K562 (cell line): ENCODE results near the gene PWWP2A. TPM values are rescaled to one million over a fixed set of nuclear protein-coding genes. Genes with fewer than 3 reads are reported as not detected.

Source experiments
- CXXC5 ChIP-seq: fragments of 250-450 bp; sonication (Bioruptor Pico); IDR thresholded peaks from 2 replicates; pipeline ENCODE4 v1.8.0; 2022; ENCODE audit warnings: inconsistent platforms, mild to moderate bottlenecking, moderate library complexity
- ELF4 ChIP-seq: fragments of 450-650 bp; formaldehyde crosslinking; IDR thresholded peaks from 2 replicates; pipeline ENCODE4 v1.4.0; 2022; ENCODE audit warnings: missing genetic modification characterization
- FOXJ2 ChIP-seq: fragments of 200-800 bp; sonication (Bioruptor generic); IDR thresholded peaks from 2 replicates; pipeline ENCODE4 v1.6.1; 2016; ENCODE audit warnings: missing genetic modification characterization, missing compliant biosample characterization
- FOXM1 ChIP-seq, 2 experiments: fragments of 450-650 bp in 1 of 2; sonication (generic) in 1 of 2; formaldehyde crosslinking in 1 of 2; IDR thresholded peaks; 2 replicates each; pipeline versions ENCODE4 v1.6.1 to v1.9.0; 2017 to 2022; ENCODE audit warnings: low read depth in 2 of 2, mild to moderate bottlenecking in 2 of 2, missing genetic modification reagents in 1 of 2, moderate library complexity in 1 of 2
- GABPB1 ChIP-seq: sonication (generic); formaldehyde crosslinking; IDR thresholded peaks from 2 replicates; pipeline ENCODE4 v1.8.0; 2022; ENCODE audit warnings: mild to moderate bottlenecking, missing genetic modification reagents
- GTF2E2 ChIP-seq: fragments of 200-800 bp; sonication (Bioruptor generic); IDR thresholded peaks from 2 replicates; pipeline ENCODE4 v1.6.1; 2016; ENCODE audit warnings: missing genetic modification characterization, missing compliant biosample characterization
- L3MBTL2 ChIP-seq: fragments of 450-650 bp; IDR thresholded peaks from 2 replicates; pipeline ENCODE4 v1.6.1; 2016; ENCODE audit warnings: mild to moderate bottlenecking, moderate library complexity
- MGA ChIP-seq: fragments of 450-650 bp; IDR thresholded peaks from 2 replicates; pipeline ENCODE4 v1.6.1; 2016; ENCODE audit warnings: mild to moderate bottlenecking, moderate library complexity
- POLR2G ChIP-seq: fragments of 200-400 bp; formaldehyde crosslinking; IDR thresholded peaks from 2 replicates; pipeline ENCODE4 v1.6.1; 2017; ENCODE audit warnings: low read depth, mild to moderate bottlenecking, antibody characterized with exemption, low read length, moderate library complexity
- SAFB2 ChIP-seq: fragments of 200-400 bp; formaldehyde crosslinking; IDR thresholded peaks from 2 replicates; pipeline ENCODE4 v1.6.1; 2018; ENCODE audit warnings: borderline replicate concordance, low read length, low read depth, moderate library complexity; ENCODE audit not compliant: severe bottlenecking
- SIN3A ChIP-seq, 2 experiments: fragments of 150-350 bp in 1 of 2; IDR thresholded peaks; 2 replicates each; pipeline ENCODE4 v1.6.1; 2011 to 2016; ENCODE audit warnings: borderline replicate concordance in 2 of 2, low read depth in 2 of 2, low read length in 2 of 2, mild to moderate bottlenecking in 2 of 2, moderate library complexity in 2 of 2; ENCODE audit not compliant: control insufficient read depth in 1 of 2
- ZBTB17 ChIP-seq: fragments of 450-650 bp; formaldehyde crosslinking; IDR thresholded peaks from 2 replicates; pipeline ENCODE4 v1.4.0; 2020; ENCODE audit warnings: mild to moderate bottlenecking
- ZBTB5 ChIP-seq: fragments of 450-650 bp; IDR thresholded peaks from 2 replicates; pipeline ENCODE4 v1.6.1; 2017; ENCODE audit warnings: antibody characterized with exemption
- polyA plus RNA-seq, 8 experiments: library from polyadenylated mRNA; depleted of rRNA in 4 of 8; stranded (reverse) in 5 of 8; unstranded in 3 of 8; fragments of >200 nt; fragmentation: Nextera tagmentation in 2 of 8; fragmentation: Illumina TruSeq in 1 of 8; extraction: Ambion mirVana in 2 of 8; extraction: Trizol in 1 of 8; gene quantifications; 2 replicates each; pipeline versions ENCODE4 v1.2.1 to v1.2.3, GENCODE V29; 2011 to 2014; ENCODE audit warnings: inconsistent platforms in 1 of 8, missing spikeins in 1 of 8
- total RNA-seq, 7 experiments: library from RNA; depleted of rRNA in 6 of 7; stranded (reverse); fragments of >200 nt in 6 of 7; fragmentation: Illumina TruSeq in 2 of 7; extraction: Trizol in 2 of 7; gene quantifications; 2 replicates each; pipeline versions ENCODE4 v1.2.1 to v1.2.3, GENCODE V29; 2011 to 2021; ENCODE audit warnings: low replicate concordance in 1 of 7

The PWWP2A gene
- total and polyA plus RNA-seq, 9 of the 15 experiments (the other 6 are each of a cell fraction or from before 2014, with no cell fraction given), result 2.7 to 26.3 (median 14.6) TPM

- 0 out of 2 replicates have a peak, but pooled peaks have one; percentile 50 for TF ChIP-seq ZBTB17 (CRISPR knock-in tag)
- TF ChIP-seq GTF2E2 (tag), result peak; percentile 85; the same call in 1 of the 2 replicates
- TF ChIP-seq FOXM1 (IDR thresholded peaks at IDR 0.05; ENCODE audit: low read depth), result peak; percentile 67
- no peak for TF ChIP-seq FOXM1 (CRISPR knock-in tag; IDR thresholded peaks at IDR 0.05; ENCODE audit: low read depth)
- TF ChIP-seq GABPB1 (CRISPR knock-in tag), result peak; percentile 78
- TF ChIP-seq POLR2G, result peak; percentile 91
- TF ChIP-seq SAFB2, result no peak
- peak; percentile 79 for TF ChIP-seq FOXJ2 (tag)
- peak; percentile 94 for TF ChIP-seq L3MBTL2
- TF ChIP-seq SIN3A (IDR thresholded peaks at IDR 0.05; ENCODE audit: borderline replicate concordance in 2 of 2, control insufficient read depth in 1 of 2, low read depth in 2 of 2, low read length in 2 of 2), result peak in 1 of 2 experiments; percentile 57; a peak in 1 of 4 replicates
- TF ChIP-seq ZBTB5, result no peak
- TF ChIP-seq CXXC5 (CRISPR knock-in tag), result 0 out of 2 replicates have a peak, but pooled peaks have one; percentile 58
- TF ChIP-seq MGA, result peak; percentile 84
- peak; percentile 56; the same call in 1 of the 2 replicates for TF ChIP-seq ELF4
These were observed at the start of gene PWWP2A (continued) for GRCh38 chr5:160119142-160119904.
